HG02759 (cell line): Measurements from ENCODE around the gene FSTL1.

Experiments used
- ATAC-seq: cut with Tn5 transposase; IDR thresholded peaks from one replicate; pipeline ENCODE4 v1.9.1; 2021; ENCODE audit warnings: mild to moderate bottlenecking, moderate library complexity; ENCODE audit not compliant: unreplicated experiment

The FSTL1 gene

GRCh38 chr3:120440762-120441161, 10.0 kb downstream of the FSTL1 start:
- no peak for ATAC-seq

DNA sequence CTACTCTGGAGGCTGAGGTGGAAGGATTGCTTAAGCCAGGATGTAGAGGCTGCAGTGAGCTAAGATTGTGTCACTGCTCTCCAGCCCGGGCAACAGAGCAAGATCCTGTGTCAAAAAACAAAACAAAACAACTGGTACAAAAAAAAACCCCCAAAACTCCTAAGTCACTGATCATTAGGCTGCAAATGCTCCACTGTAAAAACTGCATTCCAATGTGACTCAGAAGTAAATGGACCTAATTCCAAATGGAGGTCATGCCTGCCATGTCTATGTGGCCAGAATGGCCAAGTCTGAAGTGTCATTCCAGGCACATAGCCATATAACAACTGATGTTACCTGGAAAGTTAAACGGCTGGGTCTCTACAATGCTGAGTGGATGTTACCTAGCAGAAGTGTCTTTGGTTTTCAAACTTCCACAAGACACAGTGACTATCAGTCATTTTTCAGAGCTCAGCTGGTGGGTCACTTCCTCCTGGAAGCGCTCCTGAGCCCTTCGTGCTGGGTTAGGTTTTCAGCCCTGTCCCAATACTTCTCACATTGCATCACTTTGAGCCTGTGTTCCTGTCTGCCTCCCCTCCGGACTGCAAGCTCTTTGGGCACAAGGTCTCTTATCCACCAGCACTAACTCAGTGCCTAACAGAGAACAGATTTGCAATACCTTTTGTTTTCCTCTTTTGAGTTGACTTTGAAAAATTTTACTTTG, 10.6 kb downstream of the FSTL1 start:
- no peak for ATAC-seq

GRCh38 chr3:120438665-120439370, 12.0 kb downstream of the FSTL1 start:
- no peak for ATAC-seq

- no peak for ATAC-seq
Observed at GRCh38 chr3:120438216-120438615, 12.6 kb downstream of the FSTL1 start.

GRCh38 chr3:120437559-120437958, 13.2 kb downstream of the FSTL1 start:
- no peak for ATAC-seq

GRCh38 chr3:120436523-120437050, 14.2 kb downstream of the FSTL1 start:
- ATAC-seq, result no peak

GRCh38 chr3:120435621-120436020, 15.2 kb downstream of the FSTL1 start:
- no peak for ATAC-seq

- no peak for ATAC-seq
Observed at GRCh38 chr3:120433662-120434331, 17.0 kb downstream of the FSTL1 start.

DNA sequence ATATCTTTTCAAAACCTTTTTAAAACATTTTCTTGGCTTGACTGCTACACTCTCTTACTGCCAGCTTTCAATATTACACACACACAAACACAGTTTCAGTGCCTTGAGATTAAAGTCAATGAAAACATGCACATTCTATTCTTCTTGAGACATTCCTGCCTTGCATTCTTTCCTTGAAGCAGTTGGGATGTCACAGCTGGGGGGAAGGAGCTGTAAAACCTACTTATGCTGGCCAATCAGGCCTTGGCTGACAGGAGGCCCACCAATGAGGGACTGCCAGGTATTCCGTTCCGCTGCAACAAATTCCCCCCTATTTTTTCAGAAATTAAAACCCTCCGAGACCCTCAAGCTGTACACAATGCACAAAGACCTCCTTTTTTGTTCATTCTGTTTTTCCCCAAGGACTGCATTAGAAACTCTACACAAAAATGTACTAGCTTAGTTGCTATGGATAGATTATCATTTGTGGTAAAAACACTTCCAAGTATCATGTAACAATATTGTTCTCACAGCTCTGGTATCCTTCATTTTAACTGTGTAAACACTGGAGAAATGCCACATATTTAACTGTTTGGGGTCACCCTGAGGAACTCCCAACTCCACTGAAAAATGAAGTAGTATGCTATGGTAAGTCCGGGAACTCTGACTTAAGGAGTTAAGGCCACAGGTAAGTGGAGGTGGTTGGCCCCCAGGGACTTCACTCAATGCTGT, 18.5 kb downstream of the FSTL1 start:
- ATAC-seq, result no peak

GRCh38 chr3:120429921-120430361, 20.9 kb downstream of the FSTL1 start:
- ATAC-seq, result no peak

DNA sequence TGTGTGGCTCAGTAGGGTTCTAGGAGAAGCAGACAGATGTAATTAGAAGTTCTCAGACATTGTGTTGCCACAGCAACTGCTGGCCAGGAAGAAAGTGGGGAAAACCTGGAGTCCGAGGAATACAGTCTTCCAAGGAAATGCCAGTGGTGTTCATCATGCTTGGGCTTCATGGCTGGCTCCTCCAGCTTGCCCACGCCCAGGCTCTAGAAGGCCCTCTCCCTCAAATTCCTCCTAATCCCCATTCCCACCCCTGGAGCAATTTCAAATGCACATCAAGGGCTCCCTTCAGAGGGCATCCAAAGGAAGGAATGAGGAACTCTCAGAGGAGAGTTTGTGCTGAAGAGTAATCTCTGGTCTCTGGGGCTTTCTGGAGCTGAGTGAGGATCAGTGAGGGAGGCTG, 21.9 kb downstream of the FSTL1 start:
- ATAC-seq, result no peak

DNA sequence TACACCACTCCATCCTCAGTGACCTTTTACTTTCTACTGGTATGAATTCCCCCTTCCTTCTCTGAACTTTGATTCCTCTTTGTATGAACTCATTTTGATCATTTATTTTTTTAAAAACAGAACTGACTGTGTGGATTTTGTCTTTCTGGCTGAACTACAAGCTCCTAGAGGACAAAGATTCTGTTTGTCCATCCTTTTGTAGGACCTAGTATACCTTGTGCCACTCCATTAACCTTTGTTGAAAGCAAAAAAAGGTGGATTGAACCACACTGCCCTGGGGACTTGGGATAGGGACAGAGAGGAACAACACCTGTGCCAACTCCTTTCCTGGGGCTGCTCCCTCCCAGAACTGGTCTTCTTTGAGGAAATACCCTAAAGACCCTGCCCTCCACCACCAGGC, 23.6 kb downstream of the FSTL1 start:
- no peak for ATAC-seq

DNA sequence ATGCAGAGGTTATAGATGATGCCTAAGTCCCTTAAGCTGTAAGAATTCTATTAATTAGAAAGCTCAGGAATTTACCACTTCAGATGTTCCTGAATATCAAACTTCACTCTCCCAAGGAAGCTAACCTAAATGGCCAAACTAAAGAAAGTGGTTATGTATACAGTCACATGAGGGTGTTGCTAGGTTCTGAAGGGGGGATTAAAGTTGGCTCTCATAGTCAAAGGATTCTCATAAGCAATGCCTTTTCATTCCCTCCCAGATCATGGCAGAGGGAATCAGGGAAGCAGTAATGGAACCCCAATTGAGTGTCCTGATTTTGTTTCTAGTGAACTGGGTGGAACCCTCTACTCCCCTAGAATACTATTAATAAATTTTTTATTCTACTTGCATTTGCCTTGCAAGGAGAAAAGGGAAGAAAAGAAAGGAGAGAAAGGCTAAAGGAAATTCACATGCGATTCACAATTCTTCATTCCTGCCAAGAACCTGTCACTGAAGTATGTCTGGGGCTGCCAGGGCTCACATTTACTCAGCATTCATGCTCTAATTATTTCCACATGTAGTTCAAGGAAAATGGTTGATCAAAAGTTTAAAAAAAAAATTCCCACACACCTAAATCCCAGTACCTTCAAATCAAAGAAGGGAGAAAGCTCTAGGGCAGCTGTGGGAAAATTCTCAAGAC, 25.1 kb downstream of the FSTL1 start:
- ATAC-seq, result no peak

DNA sequence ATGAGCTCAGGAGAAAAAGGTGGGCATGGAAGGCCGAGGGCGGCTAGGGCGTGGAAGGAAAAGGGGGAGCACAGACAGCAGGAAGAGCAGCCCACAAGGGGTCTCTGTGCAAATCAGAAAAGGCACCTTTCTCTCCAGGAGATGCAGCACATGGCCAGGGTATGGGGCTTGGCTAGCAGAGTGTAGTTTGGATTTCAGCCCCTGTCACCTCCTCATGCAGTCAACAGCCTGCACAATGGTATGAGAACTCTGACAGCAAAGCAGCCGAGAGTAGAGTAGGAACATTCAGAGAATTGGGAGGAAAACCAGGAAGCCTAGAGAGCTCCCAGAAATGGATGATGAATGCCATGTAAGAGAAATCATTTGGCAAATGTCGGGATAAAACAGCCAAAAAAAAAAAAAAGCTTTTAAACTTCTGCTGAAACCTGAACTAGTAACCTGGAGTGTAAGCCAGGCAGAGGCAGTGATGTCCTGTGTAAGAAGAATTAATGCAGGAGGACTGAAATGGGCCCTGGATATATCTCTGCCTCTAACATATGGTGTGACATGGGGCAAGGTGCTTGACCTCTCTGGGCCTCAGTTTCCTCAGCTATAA, 25.7 kb downstream of the FSTL1 start:
- ATAC-seq, result no peak

GRCh38 chr3:120424506-120424905, 26.3 kb downstream of the FSTL1 start:
- ATAC-seq, result no peak

DNA sequence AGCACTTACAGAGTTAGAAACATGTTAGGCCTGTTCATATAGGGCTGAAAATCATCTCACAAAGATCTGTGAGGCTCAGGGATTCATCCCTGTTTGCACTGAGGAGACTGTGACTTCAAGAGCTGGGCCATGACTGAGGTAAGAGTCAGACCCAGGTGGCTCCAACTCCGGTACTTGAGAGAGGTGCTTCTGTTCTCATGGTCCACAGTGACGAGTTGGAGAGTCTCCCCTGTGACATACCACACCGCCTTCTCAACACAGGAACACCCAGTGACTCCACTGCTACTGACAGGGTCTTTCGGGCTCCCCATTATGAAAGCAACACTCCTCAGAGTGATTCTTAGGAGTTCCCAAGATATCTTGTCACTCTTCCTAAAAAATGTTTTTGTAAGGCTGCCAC, 27.4 kb downstream of the FSTL1 start:
- no peak for ATAC-seq

DNA sequence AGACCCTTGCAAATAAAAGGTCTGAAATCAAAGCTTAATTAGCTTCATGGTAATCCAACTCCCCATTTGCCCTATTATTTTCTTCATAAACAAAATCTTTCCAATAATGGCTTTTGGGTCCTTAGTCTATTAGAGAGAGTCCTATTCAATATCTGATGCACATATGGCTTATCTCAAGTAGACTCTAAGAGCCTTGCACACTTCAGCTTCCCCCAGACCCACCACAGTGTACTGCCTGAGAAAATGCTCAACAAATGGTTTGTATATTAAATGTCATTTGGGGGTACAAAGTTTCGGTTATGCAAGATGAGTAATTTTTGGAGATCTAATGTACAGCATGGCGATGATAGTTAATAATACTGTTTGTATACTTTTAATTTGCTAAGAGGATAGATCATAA, 28.9 kb downstream of the FSTL1 start:
- no peak for ATAC-seq

DNA sequence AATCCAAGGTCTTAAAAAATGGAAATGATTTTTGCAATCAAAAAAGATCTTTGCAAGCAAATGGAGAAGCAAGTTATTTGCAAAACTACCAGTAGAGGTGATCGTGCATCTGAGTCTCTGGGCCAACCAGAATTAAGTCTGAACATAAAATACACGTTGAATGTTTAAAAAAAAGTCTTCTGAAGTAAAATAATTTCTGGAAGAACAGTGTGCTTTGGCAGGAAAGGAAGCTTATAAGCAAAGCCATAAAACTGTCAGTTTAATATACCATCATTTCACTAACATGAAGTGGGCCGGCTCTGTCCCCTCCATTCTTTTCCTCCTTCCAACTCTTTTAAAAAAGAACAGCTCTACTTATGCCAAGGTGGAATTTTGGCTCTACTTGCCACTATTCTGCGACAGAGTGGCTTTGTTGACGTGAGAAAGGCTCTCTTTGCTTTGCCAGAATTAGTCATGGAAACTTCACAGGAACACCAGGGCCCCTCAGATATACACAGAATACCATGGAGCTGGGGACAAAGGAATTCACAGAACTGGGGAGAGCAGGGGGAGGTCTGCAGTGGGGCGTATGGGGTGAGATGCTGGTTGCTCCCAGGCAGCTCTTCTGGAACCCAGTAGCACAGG, 29.8 kb downstream of the FSTL1 start:
- ATAC-seq, result no peak

DNA sequence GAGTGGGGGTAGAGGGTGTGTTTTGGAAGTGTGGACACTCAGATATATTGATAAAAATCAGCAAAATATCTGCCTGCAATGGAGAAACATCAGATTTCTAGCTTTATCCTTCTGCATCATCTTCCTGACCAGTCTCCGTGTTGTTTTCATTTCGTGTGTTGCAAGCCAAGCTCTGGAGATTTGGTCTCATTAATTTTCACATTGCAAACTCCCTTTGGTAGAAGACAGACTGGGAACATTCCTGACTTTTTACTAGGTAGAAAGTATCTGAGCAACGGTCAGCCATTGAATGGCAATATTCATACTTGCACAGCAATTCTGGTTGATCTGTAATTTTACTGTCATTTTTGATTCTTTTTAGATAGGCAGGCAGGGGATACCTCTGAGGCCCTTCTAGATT, 30.4 kb downstream of the FSTL1 start:
- ATAC-seq, result no peak

GRCh38 chr3:120419797-120420196, 31.0 kb downstream of the FSTL1 start:
- ATAC-seq, result no peak
